WTC11 (cell line): ENCODE data around the gene PTPRU. TPM values are rescaled to one million over a fixed set of nuclear protein-coding genes. Genes with fewer than 3 reads are reported as not detected.

Experiments
- ATAC-seq: fragments of 200-7000 bp; cut with Tn5 transposase; 2 replicates; pipeline ENCODE4 v1.10.0; 2021; ENCODE audit warnings: mild to moderate bottlenecking, moderate library complexity
- CTCF ChIA-PET: fragments of 300-600 bp; sonication (Branson Sonifier 250); formaldehyde crosslinking; loops from one replicate; lab custom pipeline; 2021; ENCODE audit warnings: antibody characterized with exemption; lab: Charles Lee
- POLR2A ChIA-PET: fragments of 350-600 bp; sonication (Branson Sonifier 250); formaldehyde crosslinking; loops from one replicate; lab custom pipeline; 2021; ENCODE audit warnings: antibody characterized with exemption; lab: Charles Lee
- DNase-seq: peaks from one replicate; pipeline ENCODE4 v3.0.0; 2021; ENCODE audit warnings: low spot score
- H3K27ac Mint-ChIP-seq: 2 replicates; pipeline ENCODE4 v1.8.0; 2021; ENCODE audit warnings: mixed read lengths
- H3K27me3 Mint-ChIP-seq: 2 replicates; pipeline ENCODE4 v1.8.0; 2021; ENCODE audit warnings: low read depth, mild to moderate bottlenecking, moderate library complexity, mixed read lengths
- H3K36me3 Mint-ChIP-seq: 2 replicates; pipeline ENCODE4 v1.8.0; 2021; ENCODE audit warnings: mixed read lengths
- H3K4me1 Mint-ChIP-seq: 2 replicates; pipeline ENCODE4 v1.8.0; 2022; ENCODE audit warnings: mixed read lengths
- H3K4me3 Mint-ChIP-seq: 2 replicates; pipeline ENCODE4 v1.8.0; 2021; ENCODE audit warnings: mild to moderate bottlenecking, moderate library complexity, mixed read lengths
- H3K9me3 Mint-ChIP-seq: 2 replicates; pipeline ENCODE4 v1.8.0; 2021; ENCODE audit warnings: mixed read lengths
- CREM ChIP-seq: sonication (generic); formaldehyde crosslinking; IDR thresholded peaks from 2 replicates; pipeline ENCODE4 v1.8.1; 2022; ENCODE audit warnings: mild to moderate bottlenecking, missing genetic modification reagents, moderate library complexity
- ESRRA ChIP-seq: sonication (generic); formaldehyde crosslinking; IDR thresholded peaks from 2 replicates; pipeline ENCODE4 v1.8.1; 2022; ENCODE audit warnings: mild to moderate bottlenecking, missing genetic modification reagents, borderline replicate concordance
- FOXK1 ChIP-seq: sonication (generic); formaldehyde crosslinking; IDR thresholded peaks from 2 replicates; pipeline ENCODE4 v1.8.0; 2022; ENCODE audit warnings: mild to moderate bottlenecking, moderate library complexity, missing genetic modification reagents
- FOXP1 ChIP-seq: sonication (generic); formaldehyde crosslinking; IDR thresholded peaks from 2 replicates; pipeline ENCODE4 v1.8.0; 2022; ENCODE audit warnings: missing genetic modification reagents, mild to moderate bottlenecking, moderate library complexity, borderline replicate concordance
- JUN ChIP-seq: sonication (generic); formaldehyde crosslinking; IDR thresholded peaks from 2 replicates; pipeline ENCODE4 v1.8.0; 2023; ENCODE audit warnings: mild to moderate bottlenecking, missing genetic modification reagents
- NR2C2 ChIP-seq: sonication (generic); formaldehyde crosslinking; IDR thresholded peaks from 2 replicates; pipeline ENCODE4 v1.8.0; 2022; ENCODE audit warnings: mild to moderate bottlenecking, missing genetic modification reagents
- NR3C1 ChIP-seq: sonication (generic); formaldehyde crosslinking; conservative IDR thresholded peaks from 2 replicates; pipeline ENCODE4 v1.8.1; 2023; ENCODE audit warnings: low read depth, mild to moderate bottlenecking, missing genetic modification reagents
- PRRX2 ChIP-seq: fragments of 250-450 bp; sonication (Bioruptor Pico); IDR thresholded peaks from 2 replicates; pipeline ENCODE4 v1.8.0; 2021; ENCODE audit warnings: mild to moderate bottlenecking
- RELA ChIP-seq: sonication (generic); formaldehyde crosslinking; IDR thresholded peaks from 2 replicates; pipeline ENCODE4 v1.8.1; 2022; ENCODE audit warnings: missing genetic modification reagents, mild to moderate bottlenecking, borderline replicate concordance
- SMAD4 ChIP-seq: sonication (generic); formaldehyde crosslinking; IDR thresholded peaks from 2 replicates; pipeline ENCODE4 v1.8.0; 2022; ENCODE audit warnings: mild to moderate bottlenecking, missing genetic modification reagents
- TEAD1 ChIP-seq: sonication (generic); formaldehyde crosslinking; IDR thresholded peaks from 2 replicates; pipeline ENCODE4 v1.8.0; 2022; ENCODE audit warnings: mild to moderate bottlenecking, missing genetic modification reagents
- ZNF219 ChIP-seq: sonication (generic); formaldehyde crosslinking; IDR thresholded peaks from 2 replicates; pipeline ENCODE4 v1.8.0; 2023; ENCODE audit warnings: missing genetic modification reagents, mild to moderate bottlenecking, borderline replicate concordance
- ZNF317 ChIP-seq: sonication (generic); formaldehyde crosslinking; IDR thresholded peaks from 2 replicates; pipeline ENCODE4 v1.8.1; 2023; ENCODE audit warnings: low read depth, mild to moderate bottlenecking, moderate library complexity, missing genetic modification reagents, borderline replicate concordance
- total RNA-seq: library from RNA; stranded (reverse); gene quantifications from 3 replicates; pipeline ENCODE4 v1.2.3, GENCODE V29; 2021
- TF ChIP-seq, protein P1 (sequence below): sonication (generic); formaldehyde crosslinking; IDR thresholded peaks from 2 replicates; pipeline ENCODE4 v1.8.0; 2023; ENCODE audit warnings: mild to moderate bottlenecking, missing genetic modification reagents
- TF ChIP-seq, protein P2 (sequence below): sonication (generic); formaldehyde crosslinking; IDR thresholded peaks from 2 replicates; pipeline ENCODE4 v1.8.1; 2022; ENCODE audit warnings: low read depth, mild to moderate bottlenecking, moderate library complexity, missing genetic modification reagents, borderline replicate concordance
- TF ChIP-seq, protein P3 (sequence below): fragments of 250-450 bp; sonication (Bioruptor Pico); IDR thresholded peaks from 2 replicates; pipeline ENCODE4 v1.9.0; 2021; ENCODE audit warnings: moderate library complexity, mild to moderate bottlenecking, inconsistent platforms, borderline replicate concordance
- TF ChIP-seq, protein P4 (sequence below): sonication (generic); formaldehyde crosslinking; IDR thresholded peaks from 2 replicates; pipeline ENCODE4 v1.8.1; 2022; ENCODE audit warnings: mild to moderate bottlenecking, missing genetic modification reagents, moderate library complexity, borderline replicate concordance
- TF ChIP-seq, protein P5 (sequence below): sonication (generic); formaldehyde crosslinking; conservative IDR thresholded peaks from 2 replicates; pipeline ENCODE4 v1.8.1; 2022; ENCODE audit warnings: mild to moderate bottlenecking, missing genetic modification reagents
- TF ChIP-seq, protein P6 (sequence below): sonication (generic); formaldehyde crosslinking; IDR thresholded peaks from 2 replicates; pipeline ENCODE4 v1.8.1; 2023; ENCODE audit warnings: mild to moderate bottlenecking, missing genetic modification reagents
- TF ChIP-seq, protein P7 (sequence below): fragments of 250-450 bp; sonication (Bioruptor Pico); IDR thresholded peaks from 2 replicates; pipeline ENCODE4 v1.8.0; 2021; ENCODE audit warnings: mild to moderate bottlenecking

Gene PTPRU
- total RNA-seq, 1 experiment from 2014 or later, result 75.4 TPM

DNA sequence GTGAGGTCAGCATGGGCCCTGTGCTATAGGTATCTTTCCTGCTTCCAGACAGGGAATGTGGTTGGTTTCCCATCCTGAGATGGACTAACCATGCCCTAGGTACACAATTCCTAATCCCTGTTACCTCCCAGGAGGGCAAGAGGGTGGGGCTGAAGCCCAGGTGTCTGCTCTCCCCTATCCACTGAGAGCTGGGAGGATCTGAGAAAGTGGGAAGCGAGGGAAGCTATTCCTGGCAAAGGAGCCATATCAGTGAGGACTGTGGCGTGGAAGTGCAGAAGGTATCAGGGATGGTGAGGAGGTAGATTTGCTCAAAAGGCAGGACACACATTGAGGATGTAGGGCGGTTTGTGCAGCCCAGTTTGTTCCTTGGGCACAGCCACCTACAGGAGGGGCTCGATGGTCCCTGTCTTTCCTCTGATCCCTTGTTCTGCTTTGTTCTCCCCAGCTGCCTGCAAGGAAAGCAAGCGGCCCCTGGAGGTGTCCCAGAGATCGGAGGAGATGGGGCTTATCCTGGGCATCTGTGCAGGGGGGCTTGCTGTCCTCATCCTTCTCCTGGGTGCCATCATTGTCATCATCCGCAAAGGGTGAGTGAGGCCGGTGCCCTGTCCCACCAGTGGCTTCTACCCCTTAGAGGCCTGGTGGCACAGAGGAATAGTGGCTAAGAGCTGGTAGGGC, 48.1 kb downstream of the PTPRU start:
- ChIA-PET POLR2A (no interaction called here), CTCF (interaction anchor here (2.0 kb wide), 1 partner anchor 35 kb away, joined by 5 read pairs; no protein-coding TSS in a partner anchor)
- no peak for TF ChIP-seq SMAD4 (CRISPR knock-in tag)
- TF ChIP-seq JUN, result no peak
- TF ChIP-seq, protein P1, sequence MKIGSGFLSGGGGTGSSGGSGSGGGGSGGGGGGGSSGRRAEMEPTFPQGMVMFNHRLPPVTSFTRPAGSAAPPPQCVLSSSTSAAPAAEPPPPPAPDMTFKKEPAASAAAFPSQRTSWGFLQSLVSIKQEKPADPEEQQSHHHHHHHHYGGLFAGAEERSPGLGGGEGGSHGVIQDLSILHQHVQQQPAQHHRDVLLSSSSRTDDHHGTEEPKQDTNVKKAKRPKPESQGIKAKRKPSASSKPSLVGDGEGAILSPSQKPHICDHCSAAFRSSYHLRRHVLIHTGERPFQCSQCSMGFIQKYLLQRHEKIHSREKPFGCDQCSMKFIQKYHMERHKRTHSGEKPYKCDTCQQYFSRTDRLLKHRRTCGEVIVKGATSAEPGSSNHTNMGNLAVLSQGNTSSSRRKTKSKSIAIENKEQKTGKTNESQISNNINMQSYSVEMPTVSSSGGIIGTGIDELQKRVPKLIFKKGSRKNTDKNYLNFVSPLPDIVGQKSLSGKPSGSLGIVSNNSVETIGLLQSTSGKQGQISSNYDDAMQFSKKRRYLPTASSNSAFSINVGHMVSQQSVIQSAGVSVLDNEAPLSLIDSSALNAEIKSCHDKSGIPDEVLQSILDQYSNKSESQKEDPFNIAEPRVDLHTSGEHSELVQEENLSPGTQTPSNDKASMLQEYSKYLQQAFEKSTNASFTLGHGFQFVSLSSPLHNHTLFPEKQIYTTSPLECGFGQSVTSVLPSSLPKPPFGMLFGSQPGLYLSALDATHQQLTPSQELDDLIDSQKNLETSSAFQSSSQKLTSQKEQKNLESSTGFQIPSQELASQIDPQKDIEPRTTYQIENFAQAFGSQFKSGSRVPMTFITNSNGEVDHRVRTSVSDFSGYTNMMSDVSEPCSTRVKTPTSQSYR (CRISPR knock-in tag), result no peak
- TF ChIP-seq, protein P2, sequence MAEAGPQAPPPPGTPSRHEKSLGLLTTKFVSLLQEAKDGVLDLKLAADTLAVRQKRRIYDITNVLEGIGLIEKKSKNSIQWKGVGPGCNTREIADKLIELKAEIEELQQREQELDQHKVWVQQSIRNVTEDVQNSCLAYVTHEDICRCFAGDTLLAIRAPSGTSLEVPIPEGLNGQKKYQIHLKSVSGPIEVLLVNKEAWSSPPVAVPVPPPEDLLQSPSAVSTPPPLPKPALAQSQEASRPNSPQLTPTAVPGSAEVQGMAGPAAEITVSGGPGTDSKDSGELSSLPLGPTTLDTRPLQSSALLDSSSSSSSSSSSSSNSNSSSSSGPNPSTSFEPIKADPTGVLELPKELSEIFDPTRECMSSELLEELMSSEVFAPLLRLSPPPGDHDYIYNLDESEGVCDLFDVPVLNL (CRISPR knock-in tag), result no peak
- TF ChIP-seq ZNF317, result no peak
- ATAC-seq (no peak), DNase-seq (no peak)
- Mint-ChIP-seq H3K36me3 (no peaks in the 10 kb centered on the region), H3K27me3 (no peaks in the 10 kb centered on the region), H3K4me1 (peaks cover 19% of the 10 kb centered on the region), H3K9me3 (no peaks in the 10 kb centered on the region), H3K27ac (peak overlapping the region; percentile 99; the same call in 1 of the 2 replicates), H3K4me3 (peak overlapping the region; percentile 80)

DNA sequence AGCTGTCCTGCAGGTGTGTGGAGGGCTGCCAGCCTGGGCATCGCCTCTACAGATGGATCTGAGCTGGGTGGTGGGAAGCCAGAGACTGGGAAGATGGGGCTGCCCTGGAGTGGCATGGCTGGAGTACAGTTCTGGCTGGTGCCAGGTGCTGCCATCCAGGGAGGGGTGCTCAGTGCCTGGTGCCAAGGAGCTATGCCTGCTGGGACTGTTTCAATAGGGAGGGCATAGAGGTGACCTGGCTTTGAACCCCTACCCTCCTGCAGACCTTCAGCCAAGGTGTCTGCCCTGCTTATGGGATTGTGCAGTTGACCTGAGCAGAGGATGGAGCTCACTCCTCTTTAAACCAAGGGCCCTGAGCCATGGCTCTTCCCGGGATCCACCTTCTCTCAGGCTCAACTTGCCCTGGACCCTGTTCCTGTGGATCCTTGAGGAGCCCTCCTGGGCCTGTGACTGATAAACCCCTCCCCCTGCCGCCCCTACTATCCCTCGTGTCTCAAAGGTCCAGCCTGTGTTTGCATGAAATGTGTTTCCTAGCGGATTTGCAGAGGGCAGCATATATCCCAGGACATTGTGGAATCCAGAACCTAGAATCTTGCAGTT, 48.7 kb downstream of the PTPRU start:
- ChIA-PET CTCF (no interaction called here), POLR2A (no interaction called here)
- H3K36me3 Mint-ChIP-seq, result no peaks in the 10 kb centered on the region
- no peak overlapping the region for H3K4me3 Mint-ChIP-seq
- peaks cover 19% of the 10 kb centered on the region for H3K4me1 Mint-ChIP-seq
- ATAC-seq (no peak), DNase-seq (no peak)
- no peak overlapping the region for H3K27ac Mint-ChIP-seq
- no peak for TF ChIP-seq TEAD1 (CRISPR knock-in tag)
- no peak for TF ChIP-seq PRRX2 (CRISPR knock-in tag)
- no peak for TF ChIP-seq FOXP1 (CRISPR knock-in tag)
- TF ChIP-seq, protein P3, sequence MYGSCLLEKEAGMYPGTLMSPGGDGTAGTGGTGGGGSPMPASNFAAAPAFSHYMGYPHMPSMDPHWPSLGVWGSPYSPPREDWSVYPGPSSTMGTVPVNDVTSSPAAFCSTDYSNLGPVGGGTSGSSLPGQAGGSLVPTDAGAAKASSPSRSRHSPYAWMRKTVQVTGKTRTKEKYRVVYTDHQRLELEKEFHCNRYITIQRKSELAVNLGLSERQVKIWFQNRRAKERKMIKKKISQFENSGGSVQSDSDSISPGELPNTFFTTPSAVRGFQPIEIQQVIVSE (CRISPR knock-in tag), result no peak
- TF ChIP-seq ESRRA (CRISPR knock-in tag), result no peak
- TF ChIP-seq ZNF219 (CRISPR knock-in tag), result no peak
- TF ChIP-seq, protein P4, sequence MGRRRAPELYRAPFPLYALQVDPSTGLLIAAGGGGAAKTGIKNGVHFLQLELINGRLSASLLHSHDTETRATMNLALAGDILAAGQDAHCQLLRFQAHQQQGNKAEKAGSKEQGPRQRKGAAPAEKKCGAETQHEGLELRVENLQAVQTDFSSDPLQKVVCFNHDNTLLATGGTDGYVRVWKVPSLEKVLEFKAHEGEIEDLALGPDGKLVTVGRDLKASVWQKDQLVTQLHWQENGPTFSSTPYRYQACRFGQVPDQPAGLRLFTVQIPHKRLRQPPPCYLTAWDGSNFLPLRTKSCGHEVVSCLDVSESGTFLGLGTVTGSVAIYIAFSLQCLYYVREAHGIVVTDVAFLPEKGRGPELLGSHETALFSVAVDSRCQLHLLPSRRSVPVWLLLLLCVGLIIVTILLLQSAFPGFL (CRISPR knock-in tag), result no peak
- TF ChIP-seq NR2C2 (CRISPR knock-in tag), result no peak
- TF ChIP-seq, protein P5, sequence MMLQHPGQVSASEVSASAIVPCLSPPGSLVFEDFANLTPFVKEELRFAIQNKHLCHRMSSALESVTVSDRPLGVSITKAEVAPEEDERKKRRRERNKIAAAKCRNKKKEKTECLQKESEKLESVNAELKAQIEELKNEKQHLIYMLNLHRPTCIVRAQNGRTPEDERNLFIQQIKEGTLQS (CRISPR knock-in tag), result no peak
- no peak for TF ChIP-seq CREM (CRISPR knock-in tag)
- no peak for TF ChIP-seq FOXK1 (CRISPR knock-in tag)
- TF ChIP-seq, protein P6, sequence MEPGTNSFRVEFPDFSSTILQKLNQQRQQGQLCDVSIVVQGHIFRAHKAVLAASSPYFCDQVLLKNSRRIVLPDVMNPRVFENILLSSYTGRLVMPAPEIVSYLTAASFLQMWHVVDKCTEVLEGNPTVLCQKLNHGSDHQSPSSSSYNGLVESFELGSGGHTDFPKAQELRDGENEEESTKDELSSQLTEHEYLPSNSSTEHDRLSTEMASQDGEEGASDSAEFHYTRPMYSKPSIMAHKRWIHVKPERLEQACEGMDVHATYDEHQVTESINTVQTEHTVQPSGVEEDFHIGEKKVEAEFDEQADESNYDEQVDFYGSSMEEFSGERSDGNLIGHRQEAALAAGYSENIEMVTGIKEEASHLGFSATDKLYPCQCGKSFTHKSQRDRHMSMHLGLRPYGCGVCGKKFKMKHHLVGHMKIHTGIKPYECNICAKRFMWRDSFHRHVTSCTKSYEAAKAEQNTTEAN (CRISPR knock-in tag), result no peak
- TF ChIP-seq NR3C1 (CRISPR knock-in tag), result no peak
- no peak for TF ChIP-seq RELA (CRISPR knock-in tag)
- TF ChIP-seq, protein P7, sequence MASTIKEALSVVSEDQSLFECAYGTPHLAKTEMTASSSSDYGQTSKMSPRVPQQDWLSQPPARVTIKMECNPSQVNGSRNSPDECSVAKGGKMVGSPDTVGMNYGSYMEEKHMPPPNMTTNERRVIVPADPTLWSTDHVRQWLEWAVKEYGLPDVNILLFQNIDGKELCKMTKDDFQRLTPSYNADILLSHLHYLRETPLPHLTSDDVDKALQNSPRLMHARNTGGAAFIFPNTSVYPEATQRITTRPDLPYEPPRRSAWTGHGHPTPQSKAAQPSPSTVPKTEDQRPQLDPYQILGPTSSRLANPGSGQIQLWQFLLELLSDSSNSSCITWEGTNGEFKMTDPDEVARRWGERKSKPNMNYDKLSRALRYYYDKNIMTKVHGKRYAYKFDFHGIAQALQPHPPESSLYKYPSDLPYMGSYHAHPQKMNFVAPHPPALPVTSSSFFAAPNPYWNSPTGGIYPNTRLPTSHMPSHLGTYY (CRISPR knock-in tag), result no peak
- H3K27me3 Mint-ChIP-seq, result no peaks in the 10 kb centered on the region
- no peaks in the 10 kb centered on the region for H3K9me3 Mint-ChIP-seq
